Brain microvascular endothelial cell (primary cell): ENCODE data around the gene ARL5C.
"Not testable (repeated sequence)": the region's sequence is repeated elsewhere in the genome, so short reads cannot be mapped to it uniquely, and the experiment has no call there.

ENCODE experiments used
- DNase-seq: peaks from one replicate; pipeline ENCODE4 v3.0.0-alpha.2; 2020
- H3K27ac ChIP-seq: fragments of 250-450 bp; sonication (Bioruptor Pico); 2 replicates; pipeline ENCODE4 v1.5.1; 2020; ENCODE audit warnings: mild to moderate bottlenecking, moderate library complexity
- H3K27me3 ChIP-seq: fragments of 250-450 bp; sonication (Bioruptor Pico); replicated peaks from 2 replicates; pipeline ENCODE4 v1.5.1; 2020; ENCODE audit warnings: mild to moderate bottlenecking
- H3K36me3 ChIP-seq: fragments of 250-450 bp; sonication (Bioruptor Pico); replicated peaks from 2 replicates; pipeline ENCODE4 v1.5.1; 2020; ENCODE audit warnings: mild to moderate bottlenecking
- H3K4me3 ChIP-seq: 2 replicates; pipeline ENCODE4 v1.5.1; 2011; ENCODE audit warnings: low read depth, mild to moderate bottlenecking, control low read depth, low read length, moderate library complexity
- CTCF ChIP-seq: IDR thresholded peaks from 2 replicates; pipeline ENCODE4 v1.5.1; 2011; ENCODE audit warnings: low read depth, mild to moderate bottlenecking, moderate library complexity, low read length, control low read depth, inconsistent platforms; ENCODE audit errors: missing control alignments
- in situ Hi-C: cut with HindIII; loops from 2 replicates; pipeline ENCODE4 v1.10.0; 2017; ENCODE audit warnings: low sequenced_read_pairs, low pct_ligation_motif_present

The ARL5C gene

GRCh38 chr17:39170109-39170508 is 4.1 kb upstream of the ARL5C start:
- DNase-seq = no peak
- Histone ChIP-seq H3K27me3 (peaks cover 17% of the 10 kb centered on the region), H3K36me3 (peaks cover under 1% of the 10 kb centered on the region), H3K27ac (no peak overlapping the region), H3K4me3 (no peak overlapping the region)
- in situ Hi-C loops = no loop called here
- no peak for TF ChIP-seq CTCF

- in situ Hi-C loops = no loop called here
- peaks cover 17% of the 10 kb centered on the region for H3K27me3 ChIP-seq
Observed at GRCh38 chr17:39169518-39169917, 3.6 kb upstream of the ARL5C start.

GRCh38 chr17:39169101-39169500 is 3.1 kb upstream of the ARL5C start:
- no peak for TF ChIP-seq CTCF
- H3K4me3 ChIP-seq = no peak overlapping the region

More at GRCh38 chr17:39169518-39169917, 3.6 kb upstream of the ARL5C start:
- H3K36me3 ChIP-seq = no peaks in the 10 kb centered on the region
- H3K27ac ChIP-seq = no peak overlapping the region
- TF ChIP-seq CTCF = no peak
- DNase-seq = no peak
- H3K4me3 ChIP-seq = no peak overlapping the region

GRCh38 chr17:39168503-39168902 is 2.5 kb upstream of the ARL5C start:
- in situ Hi-C loops, H3K27ac ChIP-seq, H3K4me3 ChIP-seq, H3K36me3 ChIP-seq, DNase-seq: not testable (repeated sequence)
- H3K27me3 ChIP-seq = peaks cover 17% of the 10 kb centered on the region

More at GRCh38 chr17:39169101-39169500, 3.1 kb upstream of the ARL5C start:
- Histone ChIP-seq H3K36me3 (no peaks in the 10 kb centered on the region), H3K27me3 (peaks cover 17% of the 10 kb centered on the region), H3K27ac (no peak overlapping the region)
- in situ Hi-C loops = no loop called here
- DNase-seq = no peak

DNA sequence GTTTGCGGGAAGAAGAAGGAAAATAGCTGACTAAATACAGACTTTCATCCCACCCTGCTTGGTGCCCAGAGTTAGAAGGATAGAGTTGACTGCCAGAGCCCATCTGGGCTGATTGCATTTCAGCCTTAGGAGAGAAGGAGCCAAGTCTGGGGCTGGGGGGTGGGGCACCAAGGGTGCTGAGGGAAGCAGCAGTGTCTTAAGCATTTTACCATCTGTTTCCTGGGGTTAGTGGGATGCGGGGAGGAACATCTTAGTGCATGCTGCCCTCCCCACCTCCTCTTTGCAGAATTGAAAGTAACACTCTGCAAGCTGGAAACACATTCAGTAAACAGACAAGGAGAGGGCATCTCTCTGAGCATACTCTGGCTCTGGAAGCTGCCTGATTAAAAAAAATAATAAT is 1.5 kb upstream of the ARL5C start:
- TF ChIP-seq CTCF = no peak
- DNase-seq = no peak
- no peak overlapping the region for H3K4me3 ChIP-seq
- in situ Hi-C loops = no loop called here
- H3K27ac ChIP-seq = no peak overlapping the region
- H3K36me3 ChIP-seq = no peaks in the 10 kb centered on the region
- peaks cover 17% of the 10 kb centered on the region for H3K27me3 ChIP-seq

- TF ChIP-seq CTCF = no peak
- peaks cover 17% of the 10 kb centered on the region for H3K27me3 ChIP-seq
- in situ Hi-C loops = no loop called here
Observed at GRCh38 chr17:39166437-39167335, 725 bp upstream of the ARL5C start.

More at GRCh38 chr17:39166437-39167335, 725 bp upstream of the ARL5C start:
- Histone ChIP-seq H3K4me3 (no peak overlapping the region), H3K36me3 (no peaks in the 10 kb centered on the region), H3K27ac (no peak overlapping the region)
- DNase-seq = no peak
